Measurements from ENCODE around the gene DDI2.

DDI2 gene

GRCh38 chr1:15605398-15606383, 11.6 kb upstream of the DDI2 start:
- in situ Hi-C loops (cut with MboI; ENCODE audit: low sequenced_read_pairs) = no loop called here

- in situ Hi-C loops (cut with MboI; ENCODE audit: low sequenced_read_pairs) = no loop called here
Measured at GRCh38 chr1:15609631-15610030, 7.6 kb upstream of the DDI2 start.

GRCh38 chr1:15610167-15610566, 7.1 kb upstream of the DDI2 start:
- in situ Hi-C loops (cut with MboI; ENCODE audit: low sequenced_read_pairs) = no loop called here

GRCh38 chr1:15616373-15617172, 685 bp upstream of the DDI2 start:
- in situ Hi-C loops (cut with MboI; ENCODE audit: low sequenced_read_pairs) = no loop called here

GRCh38 chr1:15618077-15618654, 908 bp downstream of the DDI2 start:
- in situ Hi-C loops (cut with MboI; ENCODE audit: low sequenced_read_pairs) = no loop called here

- in situ Hi-C loops (cut with MboI; ENCODE audit: low sequenced_read_pairs) = no loop called here
Measured at GRCh38 chr1:15618655-15619525, 1.6 kb downstream of the DDI2 start.

GRCh38 chr1:15620155-15620545, 2.9 kb downstream of the DDI2 start:
- in situ Hi-C loops (cut with MboI; ENCODE audit: low sequenced_read_pairs) = no loop called here

GRCh38 chr1:15620902-15621682, 3.8 kb downstream of the DDI2 start:
- in situ Hi-C loops (cut with MboI; ENCODE audit: low sequenced_read_pairs) = no loop called here

GRCh38 chr1:15621975-15622374, 4.7 kb downstream of the DDI2 start:
- in situ Hi-C loops (cut with MboI; ENCODE audit: low sequenced_read_pairs) = no loop called here

GRCh38 chr1:15622712-15623373, 5.6 kb downstream of the DDI2 start:
- in situ Hi-C loops (cut with MboI; ENCODE audit: low sequenced_read_pairs) = no loop called here

GRCh38 chr1:15623435-15623834, 6.2 kb downstream of the DDI2 start:
- in situ Hi-C loops (cut with MboI; ENCODE audit: low sequenced_read_pairs) = no loop called here

- in situ Hi-C loops (cut with MboI; ENCODE audit: low sequenced_read_pairs) = no loop called here
Measured at GRCh38 chr1:15624133-15624714, 7.0 kb downstream of the DDI2 start.

- in situ Hi-C loops (cut with MboI; ENCODE audit: low sequenced_read_pairs) = no loop called here
Measured at GRCh38 chr1:15625056-15625917, 8.0 kb downstream of the DDI2 start.

GRCh38 chr1:15626269-15626950, 9.2 kb downstream of the DDI2 start:
- in situ Hi-C loops (cut with MboI; ENCODE audit: low sequenced_read_pairs) = no loop called here

- in situ Hi-C loops (cut with MboI; ENCODE audit: low sequenced_read_pairs) = no loop called here
Measured at GRCh38 chr1:15627343-15627988, 10.2 kb downstream of the DDI2 start.

GRCh38 chr1:15628003-15628402, 10.7 kb downstream of the DDI2 start:
- in situ Hi-C loops (cut with MboI; ENCODE audit: low sequenced_read_pairs) = no loop called here
